ENCODE results near the gene ADGRB2. TPM values are rescaled to one million over a fixed set of nuclear protein-coding genes. Genes with fewer than 3 reads are reported as not detected.

The ADGRB2 gene
- total RNA-seq, 4 donors from 2014 or later, result 0.18 to 2.1 (median 0.86) TPM

GRCh38 chr1:31759298-31760023 is 4.7 kb downstream of the ADGRB2 start:
- no peak overlapping the region for H3K4me3 ChIP-seq
- no peak for DNase-seq
- intact Hi-C loops (cut with DNase I), result no loop called here
- TF ChIP-seq POLR2A (IDR thresholded peaks at IDR 0.05) (no peak), CTCF (IDR thresholded peaks at IDR 0.05) (no peak)
- 87 to 91% methylated on average over 7 to 9 of the region's 10 CpGs for WGBS, 2 donors
- H3K27ac ChIP-seq, result no peak overlapping the region
- H3K4me1 ChIP-seq, result peaks cover 15 to 41% (median 27%) of the 10 kb centered on the region in 3 donors
- H3K36me3 ChIP-seq, result no peaks in the 10 kb centered on the region
- H3K27me3 ChIP-seq, result peaks cover 0 to 56% (median 10%) of the 10 kb centered on the region in 4 donors
- no peaks in the 10 kb centered on the region for H3K9me3 ChIP-seq

- Histone ChIP-seq H3K4me1 (peaks cover 19 to 45% (median 29%) of the 10 kb centered on the region in 3 donors), H3K36me3 (no peaks in the 10 kb centered on the region), H3K27me3 (peaks cover 0 to 52% (median 10%) of the 10 kb centered on the region in 4 donors), H3K27ac (no peak overlapping the region), H3K9me3 (no peaks in the 10 kb centered on the region), H3K4me3 (no peak overlapping the region)
- TF ChIP-seq CTCF (IDR thresholded peaks at IDR 0.05) (no peak), POLR2A (IDR thresholded peaks at IDR 0.05) (no peak)
- DNase-seq, result no peak
- WGBS, 2 donors, result 87 to 91% methylated on average over 3 to 5 of the region's 7 CpGs
- intact Hi-C loops (cut with DNase I), result no loop called here
Observed at GRCh38 chr1:31758823-31759222, 5.3 kb downstream of the ADGRB2 start.

DNA sequence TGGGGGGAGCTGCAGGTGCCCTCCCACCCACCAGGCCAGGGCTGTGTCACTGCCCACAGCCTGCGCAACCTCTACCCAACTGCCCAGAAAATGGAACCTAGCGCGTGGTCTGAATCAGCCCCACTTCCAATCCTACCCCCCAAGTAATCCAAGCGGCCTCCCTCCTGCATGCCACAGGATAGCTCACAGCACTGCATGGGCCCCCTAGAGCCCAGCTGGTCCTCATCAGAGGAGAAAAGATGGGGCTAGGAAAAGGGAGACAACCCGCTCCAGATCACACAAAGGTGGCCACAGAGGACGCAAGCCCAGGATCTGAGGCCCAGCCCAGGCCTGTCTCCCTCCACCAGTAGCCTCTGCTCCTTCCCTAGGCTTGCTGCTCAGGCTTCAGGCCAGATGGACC is 6.2 kb downstream of the ADGRB2 start:
- H3K4me1 ChIP-seq, result peaks cover 19 to 43% (median 24%) of the 10 kb centered on the region in 3 donors
- intact Hi-C loops (cut with DNase I), result no loop called here
- H3K36me3 ChIP-seq, result no peaks in the 10 kb centered on the region
- DNase-seq, result no peak
- H3K4me3 ChIP-seq, result no peak overlapping the region
- 97 to 100% methylated on average over 1 to 4 of the region's 6 CpGs for WGBS, 2 donors
- H3K27me3 ChIP-seq, result peaks cover 0 to 49% (median 7%) of the 10 kb centered on the region in 4 donors
- no peak for TF ChIP-seq CTCF (IDR thresholded peaks at IDR 0.05)
- no peak for TF ChIP-seq POLR2A (IDR thresholded peaks at IDR 0.05)
- no peaks in the 10 kb centered on the region for H3K9me3 ChIP-seq
- no peak overlapping the region for H3K27ac ChIP-seq

- TF ChIP-seq CTCF (IDR thresholded peaks at IDR 0.05), result no peak
- TF ChIP-seq POLR2A (IDR thresholded peaks at IDR 0.05), result no peak
- H3K9me3 ChIP-seq, result no peaks in the 10 kb centered on the region
- DNase-seq, result no peak
- no peak overlapping the region for H3K27ac ChIP-seq
- no peaks in the 10 kb centered on the region for H3K36me3 ChIP-seq
- peaks cover 0 to 43% (median 1%) of the 10 kb centered on the region in 4 donors for H3K27me3 ChIP-seq
- WGBS, 2 donors, result 78 to 89% methylated on average over 8 of the region's 8 CpGs
- H3K4me3 ChIP-seq, result no peak overlapping the region
- H3K4me1 ChIP-seq, result peaks cover 16 to 35% (median 18%) of the 10 kb centered on the region in 3 donors
- intact Hi-C loops (cut with DNase I), result no loop called here
Observed at GRCh38 chr1:31757204-31757679, 6.9 kb downstream of the ADGRB2 start.

DNA sequence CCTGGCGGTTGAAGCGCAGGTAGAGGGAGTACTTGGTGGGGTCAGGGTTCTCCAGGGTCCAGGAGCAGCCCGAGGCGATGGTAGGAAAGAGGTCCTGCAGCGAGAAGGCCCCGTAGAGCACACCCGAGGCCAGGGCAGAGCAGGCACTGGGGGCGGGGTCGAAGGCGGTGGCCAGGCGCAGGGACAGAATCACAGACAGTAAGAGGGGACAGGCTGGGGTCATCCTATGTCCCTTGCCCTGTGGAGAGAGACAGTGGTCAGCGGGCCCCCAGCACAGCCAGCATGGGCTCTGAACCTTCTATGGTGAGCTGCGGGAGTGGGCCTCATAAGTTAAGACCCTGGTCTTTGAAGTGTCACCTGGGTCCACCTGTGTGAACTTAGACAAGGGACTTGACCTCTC is 7.6 kb downstream of the ADGRB2 start:
- intact Hi-C loops (cut with DNase I), result no loop called here
- H3K27me3 ChIP-seq, result peaks cover 0 to 43% (median 0%) of the 10 kb centered on the region in 4 donors
- WGBS, 2 donors, result 87 to 96% methylated on average over 3 to 13 of the region's 13 CpGs
- no peaks in the 10 kb centered on the region for H3K9me3 ChIP-seq
- no peak for DNase-seq
- peaks cover 16 to 28% (median 18%) of the 10 kb centered on the region in 3 donors for H3K4me1 ChIP-seq
- H3K27ac ChIP-seq, result no peak overlapping the region
- H3K36me3 ChIP-seq, result no peaks in the 10 kb centered on the region
- no peak overlapping the region for H3K4me3 ChIP-seq
- no peak for TF ChIP-seq CTCF (IDR thresholded peaks at IDR 0.05)
- no peak for TF ChIP-seq POLR2A (IDR thresholded peaks at IDR 0.05)

Measured in esophagus squamous epithelium (tissue), 5 donors.